IMR-90 (cell line): ENCODE results near the gene RRP8. TPM values are rescaled to one million over a fixed set of nuclear protein-coding genes. Genes with fewer than 3 reads are reported as not detected.

Source experiments
- ATAC-seq: fragments of 200-7000 bp; cut with Tn5 transposase; 2 replicates; pipeline ENCODE4 v1.9.1; 2020; ENCODE audit warnings: low read depth, mild to moderate bottlenecking, moderate library complexity
- BruUV-seq: library from RNA; stranded (reverse); fragments of 400-500 nt; replicated peaks from 2 replicates; lab custom pipeline; 2021; lab: Mats Ljungman, UMichigan
- CTCF ChIA-PET: fragments of 300-600 bp; formaldehyde crosslinking; extraction: SDS; loops from one replicate; lab custom pipeline; 2021; ENCODE audit warnings: antibody characterized with exemption; lab: Yijun Ruan, JAX
- POLR2A ChIA-PET: fragments of 300-600 bp; sonication (Branson Sonifier 250); formaldehyde crosslinking; loops from one replicate; lab custom pipeline; 2022; ENCODE audit warnings: antibody characterized with exemption; ENCODE audit not compliant: unreplicated experiment; lab: Charles Lee
- DNase-seq: peaks from one replicate; pipeline ENCODE4 v3.0.0; 2013
- H2AFZ ChIP-seq: replicated peaks from 2 replicates; pipeline ENCODE3; 2013; ENCODE audit warnings: low read length, mild to moderate bottlenecking; ENCODE audit not compliant: poor library complexity
- H2AK5ac ChIP-seq: 2 replicates; pipeline ENCODE4 v1.6.1; 2013; ENCODE audit warnings: low read depth, low read length, inconsistent platforms
- H2AK9ac ChIP-seq: replicated peaks from 2 replicates; pipeline ENCODE3; 2013; ENCODE audit warnings: mild to moderate bottlenecking, low read depth, low read length, moderate library complexity; ENCODE audit not compliant: poor library complexity
- H2BK120ac ChIP-seq: 2 replicates; pipeline ENCODE4 v1.6.1; 2013; ENCODE audit warnings: low read depth, low read length, inconsistent platforms
- H2BK15ac ChIP-seq: 3 replicates; pipeline ENCODE4 v1.6.1; 2013; ENCODE audit warnings: low read depth, low read length, inconsistent platforms
- H2BK20ac ChIP-seq: 2 replicates; pipeline ENCODE4 v1.6.1; 2013; ENCODE audit warnings: low read depth, mild to moderate bottlenecking, inconsistent platforms, low read length, moderate library complexity
- H2BK5ac ChIP-seq: 2 replicates; pipeline ENCODE4 v1.6.1; 2013; ENCODE audit warnings: mild to moderate bottlenecking, low read depth, low read length, inconsistent platforms; ENCODE audit not compliant: poor library complexity, severe bottlenecking
- H3K14ac ChIP-seq: replicated peaks from 2 replicates; pipeline ENCODE4 v1.6.1; 2013; ENCODE audit warnings: low read depth, low read length, inconsistent platforms
- H3K18ac ChIP-seq: 2 replicates; pipeline ENCODE4 v1.6.1; 2013; ENCODE audit warnings: low read depth, low read length, control low read depth
- H3K23ac ChIP-seq: 2 replicates; pipeline ENCODE4 v1.6.1; 2013; ENCODE audit warnings: low read depth, low read length, inconsistent platforms
- H3K27ac ChIP-seq: 2 replicates; pipeline ENCODE4 v1.5.1; 2013; ENCODE audit warnings: mild to moderate bottlenecking, control low read depth, low read length; ENCODE audit not compliant: insufficient read depth
- H3K27me3 ChIP-seq: 2 replicates; pipeline ENCODE4 v1.6.1; 2013; ENCODE audit warnings: low read length; ENCODE audit not compliant: control insufficient read depth, insufficient read depth
- H3K36me3 ChIP-seq: 2 replicates; pipeline ENCODE4 v1.6.1; 2013; ENCODE audit warnings: low read length, mixed read lengths; ENCODE audit not compliant: control insufficient read depth, insufficient read depth
- H3K4ac ChIP-seq: 2 replicates; pipeline ENCODE4 v1.6.1; 2013; ENCODE audit warnings: low read depth, low read length, inconsistent platforms
- H3K4me1 ChIP-seq: 2 replicates; pipeline ENCODE4 v1.6.1; 2013; ENCODE audit warnings: low read length, mixed read lengths; ENCODE audit not compliant: control insufficient read depth, insufficient read depth
- H3K4me2 ChIP-seq: 2 replicates; pipeline ENCODE4 v1.6.1; 2013; ENCODE audit warnings: low read depth, mild to moderate bottlenecking, control low read depth, low read length, moderate library complexity
- H3K4me3 ChIP-seq: 2 replicates; pipeline ENCODE4 v1.5.1; 2013; ENCODE audit warnings: low read depth, mild to moderate bottlenecking, control low read depth, low read length, moderate library complexity; ENCODE audit not compliant: insufficient read depth
- H3K56ac ChIP-seq: 2 replicates; pipeline ENCODE4 v1.6.1; 2013; ENCODE audit warnings: low read length, inconsistent platforms; ENCODE audit not compliant: insufficient read depth; ENCODE audit errors: extremely low read depth
- H3K79me1 ChIP-seq, 2 experiments: 2 replicates each; pipeline ENCODE4 v1.6.1; 2013; ENCODE audit warnings: low read length in 2 of 2, inconsistent platforms in 1 of 2, low read depth in 1 of 2
- H3K9ac ChIP-seq: 2 replicates; pipeline ENCODE4 v1.6.1; 2013; ENCODE audit warnings: low read depth, low read length, control low read depth
- H3K9me1 ChIP-seq: 2 replicates; pipeline ENCODE4 v1.6.1; 2013; ENCODE audit warnings: low read length, inconsistent platforms; ENCODE audit not compliant: insufficient read depth
- H3K9me3 ChIP-seq: 2 replicates; pipeline ENCODE4 v1.6.1; 2013; ENCODE audit warnings: low read length; ENCODE audit not compliant: control insufficient read depth, insufficient read depth
- H4K20me1 ChIP-seq: 2 replicates; pipeline ENCODE4 v1.6.1; 2013; ENCODE audit warnings: low read length, inconsistent platforms; ENCODE audit not compliant: insufficient read depth
- H4K5ac ChIP-seq: 2 replicates; pipeline ENCODE4 v1.6.1; 2013; ENCODE audit warnings: mild to moderate bottlenecking, low read depth, low read length, control low read depth
- H4K8ac ChIP-seq, 2 experiments: 2 replicates each; pipeline ENCODE4 v1.6.1; 2013; ENCODE audit warnings: low read depth in 2 of 2, low read length in 2 of 2, control low read depth in 1 of 2, inconsistent platforms in 1 of 2
- H4K91ac ChIP-seq: 2 replicates; pipeline ENCODE4 v1.6.1; 2013; ENCODE audit warnings: low read depth, low read length, inconsistent platforms; ENCODE audit not compliant: insufficient read depth
- CHD1 ChIP-seq: IDR thresholded peaks from 2 replicates; pipeline ENCODE4 v1.6.1; 2012; ENCODE audit warnings: low read depth, low read length, improper control_type of control experiment
- MAFK ChIP-seq: IDR thresholded peaks from 2 replicates; pipeline ENCODE4 v1.6.1; 2012; ENCODE audit warnings: low read depth, low read length, improper control_type of control experiment
- POLR2A ChIP-seq: IDR thresholded peaks from 2 replicates; pipeline ENCODE4 v1.6.1; 2012; ENCODE audit warnings: mild to moderate bottlenecking, low read depth, low read length
- RAD21 ChIP-seq: IDR thresholded peaks from 2 replicates; pipeline ENCODE4 v1.6.1; 2012; ENCODE audit warnings: low read length, improper control_type of control experiment
- SMC3 ChIP-seq: fragments of 150-350 bp; IDR thresholded peaks from 2 replicates; pipeline ENCODE4 v1.6.1; 2016; ENCODE audit warnings: low read depth, mild to moderate bottlenecking, antibody characterized with exemption, low read length, moderate library complexity
- WGBS, 2 experiments: methylation state at CpG; one replicate each; pipeline versions ENCODE4 v1.1.5 to v1.1.7; 2013; ENCODE audit warnings: missing lambda C conversion rate in 2 of 2; ENCODE audit not compliant: insufficient read length in 1 of 2; ENCODE audit errors: extremely low coverage in 2 of 2; 5-methylcytosine and 5-hydroxymethylcytosine counted together
- dilution Hi-C: fragments of 300-500 bp; cut with HindIII; formaldehyde crosslinking; loops from one replicate; pipeline ENCODE4 v1.14.3; 2018; ENCODE audit warnings: low sequenced_read_pairs; ENCODE audit not compliant: unreplicated experiment
- in situ Hi-C: fragments of 300-500 bp; cut with MboI; formaldehyde crosslinking; loops from 3 replicates; pipeline ENCODE4 v1.14.3; 2019; ENCODE audit warnings: low sequenced_read_pairs, inconsistent platforms, mixed read lengths
- intact Hi-C: fragments of 100-400 bp; cut with micrococcal nuclease; formaldehyde crosslinking; loops from 2 replicates; pipeline ENCODE4 v1.10.0; 2022
- polyA plus RNA-seq, 3 experiments: library from polyadenylated mRNA; depleted of rRNA; stranded (reverse); fragments of >200 nt; gene quantifications; 2 replicates each; pipeline ENCODE4 v1.2.3, GENCODE V29; 2012; ENCODE audit warnings: low replicate concordance in 1 of 3
- total RNA-seq: library from RNA; depleted of rRNA; stranded (reverse); fragments of >200 nt; gene quantifications from 2 replicates; pipeline ENCODE4 v1.2.3, GENCODE V29; 2012

Gene RRP8
- total and polyA plus RNA-seq, 2 of the 4 experiments (the other 2 are of a cell fraction) = 10.8 to 11.5 TPM

DNA sequence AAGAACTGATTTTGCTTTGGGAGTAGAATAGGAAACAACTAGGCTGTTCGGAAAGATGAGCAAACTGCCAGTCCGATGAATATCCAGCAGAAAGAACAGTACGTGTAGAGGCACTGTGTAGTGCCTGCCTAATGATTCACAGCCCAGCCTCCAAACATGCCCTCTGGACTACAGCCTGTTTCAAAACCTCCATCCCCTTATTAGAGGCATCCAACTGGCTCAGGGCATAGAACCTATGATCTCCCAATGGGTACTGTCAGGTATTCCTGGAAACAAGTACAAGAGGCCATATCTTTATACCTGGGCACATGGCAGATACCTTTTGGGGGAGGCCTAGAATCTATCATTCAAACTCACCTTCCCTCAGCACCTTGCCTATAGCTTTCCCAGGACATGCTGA, 4.9 kb downstream of the RRP8 start:
- Histone ChIP-seq H3K4me1 (peaks cover 5% of the 10 kb centered on the region; the same call in 1 of the 2 replicates), H3K14ac (no peak overlapping the region), H4K91ac (no peak overlapping the region), H3K79me1 (peaks cover 28 to 77% of the 10 kb centered on the region in 2 experiments), H2AFZ (no peak overlapping the region), H3K56ac (no peak overlapping the region), H2BK15ac (no peak overlapping the region), H2BK20ac (no peak overlapping the region), H3K4me2 (no peak overlapping the region), H2AK5ac (no peak overlapping the region), H3K4ac (no peak overlapping the region), H2BK5ac (no peak overlapping the region), H3K9ac (no peak overlapping the region), H4K20me1 (peaks cover 3% of the 10 kb centered on the region; the same call in 1 of the 2 replicates), H4K5ac (no peak overlapping the region), H3K27me3 (no peaks in the 10 kb centered on the region), H4K8ac (no peak overlapping the region), H3K27ac (no peak overlapping the region), H3K4me3 (no peak overlapping the region), H3K18ac (no peak overlapping the region), H2BK120ac (no peak overlapping the region), H3K9me1 (peaks cover 14% of the 10 kb centered on the region), H3K9me3 (no peaks in the 10 kb centered on the region), H2AK9ac (no peak overlapping the region), H3K23ac (no peak overlapping the region), H3K36me3 (peaks cover 46% of the 10 kb centered on the region)
- in situ Hi-C loops (no loop called here), intact Hi-C loops (no loop called here), dilution Hi-C loops (no loop called here)
- no TSS peak for BruUV-seq
- ChIA-PET POLR2A (no interaction called here), CTCF (no interaction called here)
- DNase-seq (no peak), ATAC-seq (no peak)
- no peak for TF ChIP-seq POLR2A
- TF ChIP-seq SMC3 = no peak
- TF ChIP-seq MAFK = no peak
- TF ChIP-seq CHD1 = no peak
- TF ChIP-seq RAD21 = no peak
- WGBS, 2 experiments = no CpG with 5 or more reads among the region's 3 CpGs
